Tongue (tissue), 2 donors: ENCODE data around the gene EP400. TPM values are rescaled to one million over a fixed set of nuclear protein-coding genes. Genes with fewer than 3 reads are reported as not detected.
"Not testable (repeated sequence)": the region's sequence is repeated elsewhere in the genome, so short reads cannot be mapped to it uniquely, and the experiment has no call there.

Source experiments
- DNase-seq: peaks from one replicate; pipeline ENCODE4 v3.0.0-alpha.2; 2015
- total RNA-seq: library from RNA; depleted of rRNA; stranded (reverse); fragments of >200 nt; gene quantifications from one replicate; pipeline ENCODE4 v1.2.3, GENCODE V29; 2014

EP400 gene
- total RNA-seq, 1 donor from 2014 or later: 20.3 TPM

DNA sequence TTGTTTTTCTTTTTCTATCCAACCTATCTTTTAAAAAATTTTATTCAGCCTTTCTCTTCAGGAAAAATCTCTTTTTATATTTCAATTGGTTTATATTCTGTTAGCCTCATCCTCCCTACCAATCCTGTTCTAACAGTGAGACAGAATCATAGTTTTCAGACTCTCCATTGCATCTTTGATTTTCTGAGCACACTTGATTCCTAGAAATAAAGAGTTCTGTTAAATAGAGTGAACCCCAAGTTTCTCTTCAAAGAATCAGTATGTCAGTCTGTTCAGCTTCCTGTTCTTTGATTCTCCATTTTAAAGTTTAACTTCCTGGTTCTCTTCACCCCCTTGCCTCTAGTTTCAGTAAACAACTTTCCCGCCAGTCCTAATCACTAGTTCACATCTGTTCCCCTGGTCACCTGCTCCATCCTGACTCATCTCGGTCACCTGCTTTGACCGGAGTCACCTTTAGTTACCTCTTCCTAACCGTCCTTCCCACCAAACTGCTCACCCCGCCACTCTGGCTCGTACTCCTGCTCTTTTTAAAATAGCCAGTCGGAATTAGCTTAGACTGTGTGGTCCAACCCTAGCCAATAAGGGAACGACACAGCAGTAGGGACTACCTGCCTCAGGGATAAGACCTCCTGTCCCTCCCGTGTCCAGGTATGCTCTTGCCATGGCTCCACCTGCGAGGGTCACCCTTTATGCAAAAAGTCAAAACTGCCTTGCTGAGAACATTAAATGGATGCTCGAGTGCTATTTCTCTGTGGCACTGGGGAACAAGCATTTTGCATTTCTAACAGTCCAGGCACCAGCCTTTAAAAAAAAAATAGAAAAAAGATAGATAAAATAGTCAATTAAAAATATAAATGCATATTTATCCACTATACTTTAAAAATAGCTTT lies 146.0 kb downstream of the EP400 start:
- DNase-seq: no peak

DNA sequence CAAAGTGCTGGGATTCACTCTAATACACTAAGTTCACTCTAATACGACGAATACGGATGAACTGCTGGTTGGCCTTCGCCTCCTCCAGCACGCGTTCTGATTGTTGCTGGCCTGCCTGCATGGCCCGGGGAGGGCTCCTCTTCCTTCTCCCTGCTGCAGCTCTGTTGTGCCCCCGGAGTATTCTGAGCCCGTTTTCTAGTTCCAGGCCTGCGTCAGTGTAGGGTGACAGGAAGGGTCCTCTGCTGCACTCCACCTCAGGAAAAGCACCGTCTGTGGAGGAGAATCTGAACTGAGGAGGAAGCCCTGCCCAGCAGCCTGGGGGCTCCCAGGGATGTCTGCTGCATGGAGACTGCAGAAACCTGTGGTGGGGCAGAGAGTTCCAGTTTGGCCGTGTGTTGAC lies 150.0 kb downstream of the EP400 start:
- no peak for DNase-seq

DNA sequence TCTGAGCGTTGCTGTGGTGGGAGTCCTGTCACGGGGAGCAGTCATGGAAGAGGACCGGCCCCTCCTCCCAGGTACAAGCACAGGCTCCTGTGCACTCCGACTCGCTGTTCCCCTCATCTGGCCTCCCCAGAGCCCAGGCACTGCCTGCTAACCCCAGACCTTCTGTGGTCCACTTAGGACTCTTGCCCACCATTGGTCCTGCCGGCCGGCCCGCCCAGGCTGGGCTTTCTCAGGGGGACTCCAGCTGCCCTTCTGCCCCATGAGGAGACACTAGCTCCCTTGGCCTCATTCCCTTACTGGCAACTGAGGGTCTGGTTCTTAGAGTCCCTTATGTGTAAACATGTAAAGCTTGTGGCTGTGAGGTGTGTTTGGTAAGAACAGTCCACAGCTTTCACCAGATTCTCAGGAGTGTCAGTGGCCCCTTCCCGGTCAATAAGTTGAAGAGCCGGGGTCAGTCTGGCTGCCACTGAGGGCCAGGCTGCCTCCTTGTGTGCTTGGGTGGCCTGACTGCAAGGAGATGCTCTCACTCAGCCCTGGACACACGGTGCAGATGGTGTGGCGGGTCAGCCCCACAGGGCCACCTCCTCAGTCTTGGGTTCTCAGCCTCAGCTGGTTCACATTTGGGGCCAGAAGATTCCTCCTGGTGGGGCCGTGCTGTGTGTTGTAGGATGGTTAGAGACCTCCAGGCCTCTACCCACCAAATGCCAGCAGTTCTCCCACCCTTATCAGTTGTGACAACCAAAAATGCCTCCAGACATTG lies 150.7 kb downstream of the EP400 start:
- no peak for DNase-seq

GRCh38 chr12:132102297-132102696 lies 152.6 kb downstream of the EP400 start:
- no peak for DNase-seq

DNA sequence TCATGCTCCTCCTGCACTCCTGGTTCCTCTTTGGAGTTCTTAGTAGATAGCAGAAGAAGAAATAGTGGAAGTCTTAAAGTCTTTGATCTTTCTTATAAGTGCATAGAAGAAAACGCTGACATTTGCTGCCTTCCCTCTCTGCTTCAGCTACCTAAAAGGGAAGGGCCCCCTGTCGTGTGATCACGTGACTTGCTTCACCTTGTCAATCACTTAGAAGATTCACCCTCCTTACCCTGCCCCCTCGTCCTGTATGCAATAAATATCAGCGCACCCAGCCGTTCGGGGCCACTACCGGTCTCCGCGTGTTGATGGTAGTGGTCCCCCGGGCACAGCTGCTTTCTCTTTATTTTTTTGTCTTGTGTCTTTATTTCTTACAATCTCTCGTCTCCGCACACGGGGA lies 153.3 kb downstream of the EP400 start:
- not testable (repeated sequence) for DNase-seq

- no peak for DNase-seq
Observed at GRCh38 chr12:132103542-132104308, 154.0 kb downstream of the EP400 start.

GRCh38 chr12:132105467-132105866 lies 155.7 kb downstream of the EP400 start:
- no peak for DNase-seq

DNA sequence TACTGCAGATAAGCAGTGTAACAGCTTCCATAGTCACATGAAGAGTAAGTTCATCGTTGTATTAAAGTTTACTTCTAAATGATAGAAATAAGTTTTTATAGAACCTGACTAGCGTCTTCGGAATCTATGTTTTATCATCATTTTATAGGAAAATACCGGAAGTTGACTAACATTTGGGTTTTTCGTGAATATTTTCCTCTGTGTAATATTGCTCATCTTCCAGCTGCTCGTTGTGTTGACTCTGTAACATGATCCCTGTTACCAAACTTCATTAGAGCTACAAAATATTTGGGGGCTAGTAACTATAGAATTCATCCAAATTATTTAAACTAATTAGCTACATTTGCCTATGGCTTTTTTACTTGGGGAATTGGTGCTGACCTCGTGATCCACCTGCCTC lies 157.2 kb downstream of the EP400 start:
- DNase-seq: no peak

DNA sequence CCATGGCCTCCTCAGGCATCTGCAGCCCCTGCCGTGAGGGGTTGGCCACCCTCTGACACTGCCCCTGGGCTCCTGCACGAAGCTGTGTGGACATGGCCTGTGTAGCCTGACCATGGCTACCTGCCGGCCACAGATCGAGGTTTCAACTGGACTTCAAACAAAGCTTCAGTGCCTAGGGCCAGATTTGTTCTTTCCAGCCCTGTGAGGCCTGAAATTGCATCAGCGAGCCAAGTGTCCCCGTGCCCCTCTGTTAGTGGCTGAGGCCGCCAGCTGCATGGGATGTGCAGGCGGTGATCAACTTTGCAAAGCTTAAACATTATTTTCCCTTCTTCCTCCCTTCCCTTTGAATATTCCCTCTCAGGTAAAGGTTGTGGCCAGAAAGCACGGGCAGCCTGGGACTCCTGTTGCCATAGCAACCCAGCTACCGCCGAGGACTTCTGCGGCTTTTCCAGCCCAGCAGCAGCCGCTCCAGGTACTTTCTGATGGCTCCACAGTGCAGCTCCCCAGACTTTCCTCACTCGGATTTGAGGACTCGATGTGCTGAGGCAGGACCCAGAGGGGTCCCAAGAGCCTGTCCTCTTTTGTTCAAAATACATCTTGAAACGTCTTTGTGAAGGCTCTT lies 158.6 kb downstream of the EP400 start:
- peak; percentile 3 for DNase-seq

- no peak for DNase-seq
Observed at GRCh38 chr12:132109741-132110140, 160.0 kb downstream of the EP400 start.

DNA sequence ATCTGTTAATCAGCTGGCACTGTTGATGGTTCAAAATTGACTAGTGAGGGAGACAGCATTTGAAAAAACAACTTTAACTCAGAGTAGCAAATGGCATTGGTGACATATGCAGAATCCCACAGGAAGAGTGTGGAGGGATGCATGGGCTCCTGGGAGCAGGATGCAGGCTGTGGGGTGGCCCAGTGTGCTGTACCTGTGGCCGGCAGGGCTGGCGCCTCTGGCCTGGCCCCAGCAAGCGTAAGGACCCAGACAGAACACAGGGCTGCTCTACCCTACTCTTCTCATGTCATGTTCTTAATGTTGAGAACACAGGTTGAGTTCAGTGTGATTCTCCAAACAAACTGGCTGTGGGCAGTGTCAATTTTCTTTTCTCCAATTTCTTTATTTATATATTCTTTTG lies 160.9 kb downstream of the EP400 start:
- no peak for DNase-seq

DNA sequence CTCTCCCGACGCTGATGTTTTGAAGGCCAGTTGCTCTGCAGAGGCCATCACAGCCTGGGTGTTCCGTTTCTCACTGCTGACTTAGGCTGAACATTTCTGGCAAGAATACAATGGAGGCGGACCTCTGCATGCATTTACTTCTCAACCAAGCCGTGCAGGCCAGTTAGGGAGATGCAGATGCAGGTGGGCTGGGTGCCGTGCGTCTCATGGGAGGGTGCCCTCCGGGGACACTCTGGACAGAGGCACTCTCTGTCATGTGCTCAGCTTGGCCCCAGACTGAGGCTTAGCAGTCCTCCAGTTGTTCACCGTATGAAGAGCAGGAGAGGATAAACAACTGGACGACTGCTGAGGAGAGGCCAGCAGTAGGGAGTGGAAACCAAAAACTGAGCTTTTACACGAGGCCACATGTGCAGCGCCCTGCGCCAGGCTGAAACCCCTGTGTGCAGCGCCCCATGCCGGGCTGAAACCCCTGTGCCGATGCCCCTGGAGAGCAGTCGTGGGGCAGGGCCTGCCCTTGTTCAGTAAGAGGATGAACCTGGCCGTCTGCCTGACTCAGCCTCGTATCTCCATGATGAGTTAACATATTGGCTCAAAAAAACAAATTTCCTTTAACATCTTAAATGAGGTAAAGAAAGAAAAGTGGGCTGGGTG lies 162.0 kb downstream of the EP400 start:
- peak; percentile 5 for DNase-seq

DNA sequence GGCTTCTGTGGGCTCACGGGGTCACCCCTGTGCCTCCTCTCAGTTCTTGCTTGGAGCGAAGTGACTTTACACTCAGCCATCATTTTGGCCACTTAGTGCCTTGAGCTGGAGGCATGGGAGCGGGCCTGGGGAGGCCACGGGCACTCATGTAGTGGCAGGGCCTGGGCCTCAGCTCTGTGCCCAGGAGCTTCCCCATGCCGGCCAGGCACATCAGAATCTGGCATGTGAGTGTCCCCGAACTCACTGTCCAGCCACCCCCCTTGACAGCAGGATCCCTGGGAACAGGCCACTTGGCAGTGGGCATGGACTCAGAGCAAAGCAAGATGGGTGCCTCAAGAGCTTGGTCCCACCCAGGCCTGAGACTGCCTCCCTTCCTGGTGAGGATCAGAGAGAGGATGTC lies 164.9 kb downstream of the EP400 start:
- no peak for DNase-seq

- DNase-seq: no peak
Observed at GRCh38 chr12:132115500-132115899, 165.8 kb downstream of the EP400 start.

DNA sequence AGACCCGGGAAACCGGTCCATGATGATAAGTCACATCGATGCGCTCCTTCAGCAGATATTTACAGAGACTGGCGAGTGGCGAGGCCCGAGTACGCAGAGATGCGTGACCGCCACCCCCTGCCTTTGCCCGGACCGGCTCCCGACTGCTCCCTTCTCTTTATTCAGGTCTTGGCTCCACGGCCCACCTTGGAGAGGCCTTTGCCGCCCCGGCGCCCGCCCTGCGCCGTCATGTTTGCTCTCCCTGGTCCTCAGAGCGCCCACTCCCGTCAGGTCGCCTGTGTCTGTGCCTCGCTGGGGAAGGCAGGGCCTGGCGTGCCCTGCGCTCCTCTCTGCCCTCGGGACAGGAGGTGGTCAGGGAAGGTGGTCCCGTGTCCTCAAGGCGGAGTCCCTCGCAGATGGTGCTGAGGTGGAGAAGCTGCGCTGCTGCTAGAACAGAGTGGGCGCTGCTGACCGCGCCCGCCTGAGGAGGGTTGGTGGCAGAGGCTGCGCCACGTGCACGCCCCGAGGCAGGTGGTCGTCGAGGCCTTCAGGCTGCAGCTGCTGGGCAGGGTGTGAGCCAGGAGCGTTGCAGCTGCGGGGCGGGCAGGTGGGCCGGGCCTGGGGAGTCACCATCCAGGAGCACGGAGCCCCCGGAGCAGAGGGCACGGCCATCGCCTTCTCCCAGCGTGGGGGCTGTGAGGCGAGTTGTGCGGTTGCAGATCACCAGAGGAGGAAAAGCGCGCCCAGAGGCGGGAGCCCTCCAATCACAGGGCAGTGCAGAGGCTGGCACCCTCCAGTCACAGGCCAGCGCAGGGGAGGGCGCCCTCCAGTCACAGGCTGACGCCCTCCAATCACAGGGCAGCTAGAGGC lies 167.2 kb downstream of the EP400 start:
- no peak for DNase-seq

- DNase-seq: no peak
Observed at GRCh38 chr12:132117558-132117875, 167.8 kb downstream of the EP400 start.

DNA sequence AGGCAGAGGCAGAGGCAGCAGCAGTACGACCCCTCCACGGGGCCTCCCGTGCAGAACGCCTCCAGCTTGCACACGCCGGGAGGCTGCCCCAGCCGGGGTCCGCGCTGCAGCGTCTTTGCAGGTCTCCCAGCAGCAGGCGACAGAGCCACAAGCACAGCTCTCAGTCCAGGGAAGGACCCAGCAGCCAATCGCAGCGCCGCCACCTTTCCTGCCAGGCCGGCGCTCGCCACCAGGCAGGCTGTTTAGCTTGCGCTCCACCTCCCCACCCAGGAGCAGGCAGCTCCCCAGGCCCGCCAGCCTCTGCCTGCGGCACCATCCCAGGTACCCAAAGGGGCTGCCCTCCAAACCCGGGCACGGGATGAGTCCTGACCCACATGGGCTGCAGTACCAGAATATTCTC lies 169.1 kb downstream of the EP400 start:
- no peak for DNase-seq

GRCh38 chr12:132121283-132121682 lies 171.5 kb downstream of the EP400 start:
- DNase-seq: no peak

DNA sequence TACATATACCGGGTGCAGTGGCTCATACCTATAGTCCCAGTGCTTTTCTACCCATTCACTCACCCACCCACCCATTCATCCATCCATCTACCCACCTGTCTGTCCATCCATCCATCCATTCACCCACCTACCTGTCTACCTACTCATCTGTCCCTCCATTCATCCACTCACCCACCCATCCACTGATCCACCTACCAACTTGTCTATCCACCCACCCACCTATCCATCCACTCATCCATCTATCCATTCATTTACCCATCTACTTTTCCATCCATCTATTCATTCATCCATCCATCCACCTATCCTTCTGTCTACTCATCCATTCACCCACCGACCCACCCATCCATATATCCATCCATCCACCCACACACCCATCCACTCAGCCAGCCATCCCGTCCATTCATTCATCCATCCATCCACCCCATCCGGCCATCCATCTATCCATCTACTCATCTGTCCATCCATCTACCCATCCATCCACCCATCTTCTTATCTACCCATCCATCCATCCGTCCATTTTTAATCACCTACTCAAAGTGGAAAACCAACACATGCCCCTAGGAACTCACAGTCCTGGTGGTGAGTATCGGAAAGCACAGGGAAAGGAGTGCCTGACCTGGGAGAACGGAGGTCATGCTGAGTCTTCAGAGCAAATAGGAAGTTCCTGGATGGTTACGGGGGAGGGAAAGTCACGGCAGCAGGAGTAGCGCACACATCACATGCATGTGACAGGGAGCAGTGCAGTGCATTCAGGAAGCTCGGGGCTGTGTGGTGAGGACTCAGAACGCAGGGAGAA lies 174.4 kb downstream of the EP400 start:
- DNase-seq: no peak

DNA sequence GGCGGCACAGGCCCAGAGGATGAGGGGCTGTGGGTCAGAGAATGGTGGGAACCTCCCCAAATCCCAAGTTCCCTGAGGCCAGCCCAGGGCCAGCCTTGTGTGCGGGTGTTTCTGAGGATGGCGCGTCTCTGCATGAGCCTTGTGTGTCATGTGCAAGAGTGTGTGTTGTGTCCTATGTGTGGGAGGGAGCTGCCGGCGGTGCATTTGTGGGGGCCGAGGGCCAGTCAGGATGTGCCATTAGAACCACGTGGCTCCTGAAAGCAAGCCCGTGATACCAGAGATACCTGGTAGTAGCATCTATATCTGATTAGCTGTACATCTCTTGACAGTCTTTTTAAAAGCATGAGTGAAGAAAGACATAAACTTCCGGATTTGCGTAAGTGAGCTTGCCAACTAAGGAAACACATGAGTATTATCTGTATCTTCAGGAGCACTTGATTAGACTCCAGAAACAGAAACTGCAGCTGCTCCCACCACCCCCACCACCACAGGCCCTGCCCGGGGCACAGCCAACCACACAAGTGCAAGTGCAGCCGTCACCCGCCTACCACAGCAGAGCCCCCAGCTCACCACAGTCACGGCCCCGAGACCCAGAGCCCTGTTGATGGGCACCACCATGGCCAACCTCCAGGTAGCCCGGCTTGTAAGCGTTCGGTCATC lies 175.2 kb downstream of the EP400 start:
- DNase-seq: no peak
